KOPT-K1 (cell line): ENCODE data around the gene PDS5B.

Experiments
- H3K27ac ChIP-seq: fragments of 200-600 bp; sonication (generic); 2 replicates; pipeline ENCODE4 v1.5.1; 2016; ENCODE audit warnings: antibody characterized with exemption, mild to moderate bottlenecking, low read depth, low read length; ENCODE audit not compliant: poor library complexity, severe bottlenecking
- H3K36me3 ChIP-seq: fragments of 200-600 bp; sonication (generic); 2 replicates; pipeline ENCODE4 v1.5.1; 2017; ENCODE audit warnings: antibody characterized with exemption, mild to moderate bottlenecking, low read length, moderate library complexity; ENCODE audit not compliant: insufficient read depth
- H3K9me3 ChIP-seq: fragments of 200-600 bp; sonication (generic); 2 replicates; pipeline ENCODE4 v1.5.1; 2017; ENCODE audit warnings: antibody characterized with exemption, low read length, mild to moderate bottlenecking; ENCODE audit not compliant: insufficient read depth, poor library complexity, severe bottlenecking

Gene PDS5B

GRCh38 chr13:32581177-32581786, 5.0 kb upstream of the PDS5B start:
- Histone ChIP-seq H3K36me3 (no peaks in the 10 kb centered on the region), H3K27ac (no peak overlapping the region), H3K9me3 (peaks cover 21% of the 10 kb centered on the region)

- Histone ChIP-seq H3K27ac (no peak overlapping the region), H3K9me3 (peaks cover 14% of the 10 kb centered on the region), H3K36me3 (no peaks in the 10 kb centered on the region)
Measured at GRCh38 chr13:32582281-32582680, 4.0 kb upstream of the PDS5B start.

GRCh38 chr13:32582991-32583390, 3.3 kb upstream of the PDS5B start:
- H3K9me3 ChIP-seq = peaks cover 7% of the 10 kb centered on the region
- no peak overlapping the region for H3K27ac ChIP-seq
- H3K36me3 ChIP-seq = no peaks in the 10 kb centered on the region

DNA sequence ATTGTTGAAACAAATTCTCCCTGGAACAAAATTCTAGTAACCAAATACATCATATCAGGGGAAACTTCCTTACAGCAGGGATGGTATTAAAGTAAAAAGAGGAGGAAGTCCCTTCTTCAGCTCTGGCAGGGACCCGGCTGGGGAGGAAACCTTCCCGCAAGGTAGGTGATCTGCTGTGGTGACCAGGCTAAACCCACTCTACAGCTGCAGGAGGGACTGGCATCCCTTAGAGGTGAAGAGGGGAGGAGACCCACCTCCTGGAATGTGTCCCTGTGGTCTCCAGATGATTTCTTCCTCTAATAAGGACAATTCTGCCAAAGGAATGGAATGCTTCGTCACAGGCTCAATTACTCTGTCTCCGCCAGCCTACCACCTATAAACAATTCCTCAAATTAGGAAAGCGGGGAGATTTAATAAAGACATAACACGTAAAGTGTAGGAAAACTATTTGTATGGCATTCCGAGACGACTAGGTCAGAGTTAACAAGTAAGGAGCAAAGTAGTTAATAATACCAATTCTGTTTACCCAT, 637 bp upstream of the PDS5B start:
- Histone ChIP-seq H3K27ac (peak overlapping the region; percentile 37), H3K9me3 (no peaks in the 10 kb centered on the region), H3K36me3 (no peaks in the 10 kb centered on the region)

DNA sequence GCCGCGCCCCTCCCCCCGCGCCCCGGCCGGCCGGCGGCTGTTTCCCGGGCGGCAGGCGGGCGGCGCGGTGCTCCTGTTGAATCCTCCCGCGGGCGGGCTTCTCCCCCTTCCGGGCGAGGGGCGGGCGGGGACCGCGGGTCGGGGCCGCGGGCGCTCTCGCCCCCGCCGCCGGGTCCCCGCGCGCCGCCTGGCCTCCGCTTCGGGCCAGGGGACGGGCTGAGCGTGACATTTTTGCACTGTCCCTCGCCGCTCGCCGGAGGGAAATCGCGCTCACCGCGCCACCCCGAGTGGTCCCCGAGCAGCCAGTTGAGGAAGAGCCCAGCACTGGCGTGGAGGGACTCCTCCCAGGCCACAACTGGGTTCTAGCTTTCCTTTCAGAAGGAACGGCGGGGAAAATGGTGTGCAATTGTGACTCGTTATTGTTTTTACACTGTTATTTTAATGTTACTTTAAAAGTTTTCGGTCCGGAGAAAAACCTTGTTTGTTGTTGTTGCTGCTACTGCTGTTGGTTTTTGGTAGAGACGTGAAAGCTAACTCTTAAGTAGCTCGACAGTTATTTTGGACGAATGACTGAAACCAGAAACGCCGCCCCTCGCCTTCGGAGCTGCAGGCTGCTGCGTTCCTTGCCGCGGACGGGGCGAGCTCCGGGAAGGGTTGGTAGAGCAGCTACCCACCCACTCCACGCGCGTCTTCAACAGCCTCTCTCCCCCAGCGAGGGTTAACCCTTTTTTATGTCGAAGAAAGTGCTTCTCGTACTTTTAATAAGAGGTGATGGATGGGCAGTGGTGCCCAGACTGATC, 959 bp downstream of the PDS5B start:
- Histone ChIP-seq H3K9me3 (no peaks in the 10 kb centered on the region), H3K27ac (peak overlapping the region; percentile 84), H3K36me3 (no peaks in the 10 kb centered on the region)

DNA sequence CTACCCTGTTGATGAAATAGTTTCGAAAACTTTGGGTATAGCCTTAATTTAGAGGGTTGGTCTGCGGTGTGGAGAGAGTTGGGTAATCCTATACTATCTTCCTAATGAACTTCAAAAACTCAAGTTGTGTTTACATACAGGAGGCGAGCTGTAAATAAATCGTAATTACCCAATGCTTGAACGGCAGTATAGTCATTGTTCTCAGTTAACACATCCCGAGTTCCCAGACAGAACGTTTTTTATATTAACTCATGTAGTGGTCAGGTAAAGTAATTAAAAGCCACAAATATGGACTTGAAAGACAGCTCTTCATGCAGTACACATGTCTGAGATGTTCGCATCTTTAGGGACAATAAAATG, 1.5 kb downstream of the PDS5B start:
- peak overlapping the region; percentile 84 for H3K27ac ChIP-seq
- H3K9me3 ChIP-seq = no peaks in the 10 kb centered on the region
- H3K36me3 ChIP-seq = no peaks in the 10 kb centered on the region

DNA sequence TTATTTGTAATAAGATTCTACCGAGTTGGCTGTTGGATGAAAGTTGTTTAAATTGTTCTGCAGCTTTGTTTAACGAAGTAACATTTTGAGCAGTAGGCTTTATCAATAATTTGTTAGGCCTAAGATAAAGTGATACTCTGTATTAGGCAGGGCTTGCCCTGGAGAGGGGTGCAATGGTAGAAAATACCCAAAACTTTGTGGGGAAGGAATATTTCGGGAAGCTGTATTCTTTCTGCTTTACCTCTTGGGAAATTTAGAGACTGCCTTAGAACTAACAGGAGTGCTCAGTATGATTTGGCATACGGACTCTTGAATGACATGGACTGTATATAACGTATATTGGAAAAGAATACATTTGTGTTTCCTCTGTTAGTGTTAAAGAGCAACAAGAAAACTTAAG, 2.5 kb downstream of the PDS5B start:
- Histone ChIP-seq H3K36me3 (no peaks in the 10 kb centered on the region), H3K9me3 (no peaks in the 10 kb centered on the region), H3K27ac (peak overlapping the region; percentile 4)

- H3K27ac ChIP-seq = no peak overlapping the region
- H3K36me3 ChIP-seq = no peaks in the 10 kb centered on the region
- no peaks in the 10 kb centered on the region for H3K9me3 ChIP-seq
Measured at GRCh38 chr13:32589471-32589870, 3.2 kb downstream of the PDS5B start.

DNA sequence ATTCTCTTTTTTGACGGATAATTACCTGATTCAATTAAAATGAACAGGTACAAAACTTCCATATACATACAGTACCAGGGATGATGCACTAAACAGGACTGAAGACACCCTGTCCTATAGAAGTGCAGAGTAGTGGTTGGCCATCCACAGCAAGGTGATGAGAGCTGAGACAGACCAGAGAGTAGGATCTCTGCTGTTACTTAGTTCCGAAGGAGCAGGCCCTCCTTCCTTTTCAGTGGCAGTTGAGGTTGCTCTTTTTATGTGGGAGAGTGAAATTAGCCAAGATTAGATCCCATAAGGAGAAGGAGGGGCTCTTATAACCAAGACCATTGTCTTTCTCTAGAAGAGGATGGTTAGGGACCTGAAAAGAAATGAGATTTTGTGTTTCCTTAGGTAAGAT, 4.0 kb downstream of the PDS5B start:
- H3K27ac ChIP-seq = no peak overlapping the region

GRCh38 chr13:32592082-32592481, 5.8 kb downstream of the PDS5B start:
- H3K9me3 ChIP-seq = peaks cover 7% of the 10 kb centered on the region
- no peak overlapping the region for H3K27ac ChIP-seq
- peaks cover 7% of the 10 kb centered on the region; the same call in 1 of the 2 replicates for H3K36me3 ChIP-seq

More for the DNA sequence above, 4.0 kb downstream of the PDS5B start:
- Histone ChIP-seq H3K9me3 (no peaks in the 10 kb centered on the region), H3K36me3 (no peaks in the 10 kb centered on the region)

DNA sequence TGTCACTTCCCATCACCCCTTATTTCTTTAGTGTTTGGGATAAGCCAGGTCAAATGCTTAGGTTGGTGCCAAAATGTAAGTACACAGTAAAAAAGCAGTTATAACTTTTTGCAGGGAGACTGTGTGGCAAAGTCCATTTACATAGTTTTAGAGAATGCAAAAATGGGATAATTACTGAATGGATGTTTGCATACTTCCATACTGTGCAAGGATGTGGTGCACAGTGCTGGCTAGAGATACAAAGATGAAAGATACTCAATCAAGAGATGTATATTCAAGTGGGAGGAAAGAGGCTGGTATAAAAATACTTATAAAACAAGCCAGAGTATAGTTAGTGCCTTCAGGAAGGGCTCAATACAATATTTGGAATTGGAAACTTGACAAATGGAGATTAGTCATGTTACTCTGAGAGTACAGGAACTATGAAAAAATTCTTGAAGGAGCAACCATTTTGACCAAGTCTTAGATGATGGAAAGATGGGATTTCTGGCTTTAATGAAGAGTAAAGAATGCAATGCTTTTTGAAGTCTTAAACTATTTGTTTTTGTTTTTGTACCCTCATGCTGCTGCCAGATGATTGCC, 8.0 kb downstream of the PDS5B start:
- H3K36me3 ChIP-seq = peaks cover 10% of the 10 kb centered on the region; the same call in 1 of the 2 replicates
- no peak overlapping the region for H3K27ac ChIP-seq
- peaks cover 28% of the 10 kb centered on the region for H3K9me3 ChIP-seq

GRCh38 chr13:32595306-32595705, 9.1 kb downstream of the PDS5B start:
- peaks cover 10% of the 10 kb centered on the region; the same call in 1 of the 2 replicates for H3K36me3 ChIP-seq
- no peak overlapping the region for H3K27ac ChIP-seq
- H3K9me3 ChIP-seq = peaks cover 35% of the 10 kb centered on the region

DNA sequence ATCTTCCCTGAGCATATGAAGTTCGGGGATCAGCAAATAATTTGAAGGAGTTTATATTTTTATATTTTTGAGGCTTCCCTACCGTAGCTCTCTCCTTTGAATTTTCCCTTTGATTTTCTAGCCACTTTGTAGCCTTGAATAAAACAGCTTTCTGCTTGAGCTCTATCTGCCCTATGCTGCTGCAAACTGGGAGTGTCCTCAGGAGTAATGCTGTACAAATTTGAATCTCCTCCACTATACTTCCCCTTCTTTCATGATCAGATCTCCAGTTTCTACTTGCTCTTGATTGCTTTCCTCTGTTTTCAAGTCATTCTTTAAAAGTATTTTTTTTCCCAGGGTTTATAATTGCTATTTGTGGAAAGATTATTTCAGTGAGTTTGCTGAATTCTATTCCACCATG, 14.6 kb downstream of the PDS5B start:
- Histone ChIP-seq H3K27ac (no peak overlapping the region), H3K9me3 (peaks cover 62% of the 10 kb centered on the region)

GRCh38 chr13:32609428-32609827, 23.2 kb downstream of the PDS5B start:
- no peak overlapping the region for H3K27ac ChIP-seq
- peaks cover 67% of the 10 kb centered on the region for H3K9me3 ChIP-seq

More for the DNA sequence above, 14.6 kb downstream of the PDS5B start:
- H3K36me3 ChIP-seq = peaks cover 10% of the 10 kb centered on the region; the same call in 1 of the 2 replicates

DNA sequence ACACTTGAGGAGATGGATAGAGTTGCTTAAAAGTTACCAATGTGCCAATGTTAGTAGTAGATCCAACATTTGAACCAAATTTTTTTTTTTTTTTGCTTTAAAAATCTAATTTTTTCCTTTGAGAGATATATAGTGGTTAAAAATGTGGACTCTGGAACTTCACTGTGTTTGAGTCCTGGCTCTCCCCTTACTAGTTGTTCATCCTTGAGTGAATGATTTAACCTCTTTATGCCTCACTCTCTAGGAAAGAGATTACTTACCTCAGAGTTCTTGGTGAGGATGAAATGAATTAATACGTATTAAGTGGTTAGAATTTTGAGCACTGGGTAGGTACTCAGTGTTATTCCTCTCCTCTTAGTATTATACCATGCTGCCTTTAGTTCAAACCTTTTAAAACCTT, 24.3 kb downstream of the PDS5B start:
- no peak overlapping the region for H3K27ac ChIP-seq
- no peaks in the 10 kb centered on the region for H3K36me3 ChIP-seq
- H3K9me3 ChIP-seq = peaks cover 72% of the 10 kb centered on the region

More at GRCh38 chr13:32609428-32609827, 23.2 kb downstream of the PDS5B start:
- H3K36me3 ChIP-seq = no peaks in the 10 kb centered on the region
